CD4-positive, alpha-beta T cell treated with Interferon gamma for 1 hour (primary cell): Measurements from ENCODE around the gene RAPGEF4.
A peak's percentile ranks its signal among the peaks of the same experiment; 100 is the strongest.

ENCODE experiments used
- DNase-seq: peaks from one replicate; pipeline ENCODE4 v3.0.0-alpha.2; 2020

Gene RAPGEF4

DNA sequence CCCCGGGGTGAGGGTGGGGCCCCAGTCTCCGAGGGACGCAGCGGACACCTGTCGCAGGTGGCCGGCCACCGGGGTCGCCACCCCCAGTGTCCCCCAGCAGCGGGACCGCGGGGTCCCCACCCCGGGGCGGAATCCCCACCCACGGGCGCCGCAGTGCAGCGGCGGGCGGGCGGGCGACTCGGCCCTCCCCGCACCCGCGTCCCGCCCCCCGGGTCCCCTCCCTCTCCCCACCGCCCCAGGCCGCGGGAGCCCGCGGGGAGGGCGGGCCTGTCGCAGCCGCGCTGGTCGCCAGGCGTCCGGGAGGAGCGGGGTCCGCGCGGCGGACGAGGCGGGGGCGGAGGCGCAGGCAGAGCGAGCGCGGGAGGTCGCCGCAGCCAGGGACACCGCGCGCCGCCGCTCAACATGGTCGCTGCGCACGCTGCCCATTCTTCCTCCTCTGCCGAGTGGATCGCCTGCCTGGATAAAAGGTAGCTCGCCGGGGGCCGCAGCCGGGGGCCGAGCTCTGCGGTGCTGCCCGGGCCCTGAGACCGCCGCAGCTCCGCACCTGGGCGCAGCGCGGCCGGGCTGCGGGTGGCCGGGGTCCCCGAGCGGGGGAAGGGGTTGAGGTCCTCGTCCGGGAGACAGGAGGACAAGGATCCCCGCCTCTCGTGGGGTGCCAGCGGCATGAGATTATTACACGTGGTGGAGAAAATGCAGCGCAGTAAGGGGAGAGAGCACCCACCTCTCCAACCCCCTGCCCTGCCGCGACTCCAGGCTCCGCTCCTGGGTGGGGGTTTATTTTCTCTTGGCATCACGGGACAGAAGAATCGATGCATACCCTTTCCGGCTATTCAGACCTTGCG is at the start of gene RAPGEF4:
TSS of gene RAPGEF4 (plus strand) at position 264 of the 842 bp plus-strand sequence. CDS start at position 403, 139 bp downstream.
- DNase-seq = no peak

DNA sequence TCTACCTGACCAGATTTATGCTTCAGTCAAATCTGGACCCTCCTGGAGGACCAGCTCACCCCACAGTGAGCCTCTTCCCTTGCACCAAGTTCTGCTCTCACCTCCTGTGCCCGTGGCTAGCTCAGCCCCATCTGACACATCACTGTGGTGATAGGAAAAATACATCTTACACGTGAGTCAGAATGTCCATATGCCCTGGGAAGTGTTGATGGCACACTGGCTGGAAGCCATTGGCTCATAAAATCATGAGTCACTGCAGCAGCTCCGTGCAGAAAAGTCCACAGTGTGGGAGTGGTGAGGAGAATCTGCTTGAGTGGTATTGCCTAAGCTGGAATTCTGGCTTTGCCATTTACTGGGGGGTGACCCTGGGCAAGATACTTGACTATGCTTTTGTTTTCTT is 42.6 kb upstream of the RAPGEF4 start:
- DNase-seq = peak; percentile 9

DNA sequence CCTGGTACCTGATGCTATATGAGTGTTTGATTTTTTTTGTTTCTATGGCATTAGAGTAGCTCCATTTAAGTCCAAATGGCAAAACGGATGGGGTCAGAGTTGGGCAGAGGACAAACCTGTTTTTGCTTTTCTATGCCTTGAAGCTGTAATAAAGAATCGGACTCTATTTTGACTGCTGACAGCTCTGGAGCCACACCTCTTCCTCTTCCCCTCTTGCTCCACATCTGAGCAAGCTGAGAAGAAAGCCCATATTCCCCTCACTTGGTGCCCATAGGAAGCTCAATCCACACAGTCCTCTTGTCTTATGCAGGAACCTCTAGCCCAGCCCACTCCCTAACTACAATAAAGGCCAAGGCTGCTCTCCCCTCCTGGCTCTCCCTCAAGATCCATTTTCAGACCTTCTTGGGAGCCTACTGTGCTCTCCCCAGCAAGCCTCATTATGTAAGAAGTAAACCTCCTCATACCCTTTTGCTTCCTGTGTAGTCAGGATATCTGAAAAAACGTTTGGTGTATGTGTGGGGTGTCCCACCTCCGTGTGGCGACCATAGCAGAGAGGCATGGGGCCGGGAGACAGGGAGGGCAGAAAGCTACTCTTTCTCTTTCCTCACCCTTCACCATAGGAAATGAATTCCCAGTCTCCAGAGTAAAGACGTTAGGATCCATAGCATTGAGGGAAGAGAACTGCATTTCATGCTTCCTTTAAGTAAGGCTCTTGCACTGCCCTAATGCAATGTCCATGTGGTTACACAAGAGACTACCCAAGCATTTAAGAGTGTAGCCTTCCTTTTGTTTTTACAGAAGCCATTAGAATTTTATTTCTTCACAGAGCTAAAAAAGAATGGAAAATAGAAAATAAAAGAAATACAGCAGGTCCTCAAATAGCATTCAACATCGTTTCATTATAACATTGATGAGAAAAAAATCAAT is 41.9 kb upstream of the RAPGEF4 start:
- DNase-seq = no peak

DNA sequence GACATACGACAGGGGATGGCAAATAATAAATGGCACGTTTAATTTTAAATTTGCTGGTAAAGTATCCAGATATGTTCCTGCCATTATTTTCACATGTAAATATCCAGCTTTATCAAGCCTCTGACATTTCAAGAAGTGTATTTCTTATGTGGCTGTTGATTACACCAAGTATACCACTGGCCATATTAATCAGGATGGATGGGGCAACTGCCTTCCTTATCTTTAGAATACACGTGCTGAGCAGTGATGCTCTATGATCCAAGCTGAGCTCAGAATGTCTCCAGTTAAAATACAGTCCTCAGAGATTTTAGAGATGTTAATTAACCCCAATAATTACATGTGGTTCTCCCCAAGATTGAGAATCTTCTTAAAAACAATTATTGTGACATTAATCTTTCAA is 38.3 kb upstream of the RAPGEF4 start:
- DNase-seq = no peak

GRCh38 chr2:172698041-172698863 is 37.4 kb upstream of the RAPGEF4 start:
- no peak for DNase-seq

DNA sequence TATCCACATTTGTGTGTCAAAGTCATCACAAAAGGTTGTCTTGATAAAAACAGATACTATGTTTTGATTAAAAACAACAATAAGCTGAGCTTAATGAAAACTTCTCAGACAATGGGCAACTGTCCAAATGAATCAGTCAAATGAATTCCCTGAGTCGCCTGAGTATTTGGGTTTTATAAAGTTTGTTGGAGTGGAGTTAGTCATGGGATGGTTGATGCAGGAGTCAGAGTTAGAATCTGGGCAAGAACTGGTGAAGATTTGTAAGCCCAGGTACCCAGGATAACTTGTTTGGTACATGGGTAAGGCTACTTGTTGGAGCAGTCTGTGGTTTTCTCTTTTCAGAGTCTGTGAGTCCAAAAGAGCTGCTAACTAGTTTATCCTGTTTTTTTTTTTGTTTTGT is 34.4 kb upstream of the RAPGEF4 start:
- no peak for DNase-seq

- no peak for DNase-seq
These were observed 33.2 kb upstream of the RAPGEF4 start for GRCh38 chr2:172702451-172702850.

GRCh38 chr2:172704072-172704936 is 31.3 kb upstream of the RAPGEF4 start:
- DNase-seq = no peak

DNA sequence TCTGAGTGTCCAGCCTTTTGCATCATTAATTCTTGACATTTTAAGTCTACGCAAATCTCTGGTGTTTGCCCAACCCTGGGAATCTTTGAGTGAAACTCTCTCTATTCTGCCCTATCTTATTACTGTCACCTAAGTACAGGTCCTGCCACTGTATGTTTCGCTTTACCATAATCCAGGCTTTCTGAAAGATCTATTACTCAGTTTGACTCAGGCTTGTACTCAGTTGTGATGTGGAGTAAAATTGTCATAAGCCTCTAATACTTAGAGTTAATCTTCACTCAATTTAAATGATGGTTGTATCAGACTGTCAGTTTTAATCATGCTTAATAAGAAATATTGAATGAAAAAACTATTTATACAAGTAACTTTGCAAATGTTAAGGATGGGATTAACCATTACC is 30.3 kb upstream of the RAPGEF4 start:
- DNase-seq = no peak

DNA sequence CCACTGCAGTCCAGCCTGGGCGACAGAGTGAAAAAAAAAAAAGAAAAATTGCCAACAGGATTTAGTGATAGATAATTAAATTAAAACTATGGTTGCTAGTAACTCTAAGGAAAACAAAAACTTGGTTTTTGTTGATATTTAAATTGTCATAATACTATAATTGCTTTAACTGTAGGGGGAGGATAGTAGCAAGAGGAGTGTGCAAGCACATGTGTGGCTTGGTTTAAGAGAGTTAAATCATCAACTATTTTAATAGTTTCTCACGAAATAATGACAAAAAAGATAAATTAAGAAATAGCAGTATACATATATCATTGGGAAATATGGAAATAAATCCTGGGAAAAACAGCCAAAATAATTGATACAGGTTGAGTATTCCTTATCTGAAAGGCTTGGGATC is 27.4 kb upstream of the RAPGEF4 start:
- no peak for DNase-seq

- no peak for DNase-seq
These were observed 25.9 kb upstream of the RAPGEF4 start for GRCh38 chr2:172709566-172710291.

DNA sequence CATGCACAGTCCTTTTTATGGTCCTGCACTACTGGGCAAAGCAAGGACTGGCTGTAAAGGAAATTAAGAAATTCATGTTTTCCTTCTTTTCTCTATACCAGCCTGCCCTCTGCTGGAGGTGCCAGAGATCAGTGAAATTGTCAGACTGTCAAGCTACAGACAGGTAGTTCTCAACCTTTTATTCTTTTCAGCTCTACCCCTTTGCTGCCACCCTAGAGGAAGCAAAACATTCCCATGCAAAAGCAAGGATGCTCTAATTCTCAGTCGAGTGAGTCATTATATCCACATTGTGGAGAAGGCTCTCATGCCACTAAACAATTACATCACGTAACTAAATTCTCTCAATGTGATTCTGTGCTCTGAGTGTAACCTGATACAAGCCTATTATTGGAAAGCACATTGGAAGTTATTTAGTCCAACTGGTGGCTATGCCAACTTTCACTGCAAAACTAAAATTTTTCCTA is 25.0 kb upstream of the RAPGEF4 start:
- no peak for DNase-seq

DNA sequence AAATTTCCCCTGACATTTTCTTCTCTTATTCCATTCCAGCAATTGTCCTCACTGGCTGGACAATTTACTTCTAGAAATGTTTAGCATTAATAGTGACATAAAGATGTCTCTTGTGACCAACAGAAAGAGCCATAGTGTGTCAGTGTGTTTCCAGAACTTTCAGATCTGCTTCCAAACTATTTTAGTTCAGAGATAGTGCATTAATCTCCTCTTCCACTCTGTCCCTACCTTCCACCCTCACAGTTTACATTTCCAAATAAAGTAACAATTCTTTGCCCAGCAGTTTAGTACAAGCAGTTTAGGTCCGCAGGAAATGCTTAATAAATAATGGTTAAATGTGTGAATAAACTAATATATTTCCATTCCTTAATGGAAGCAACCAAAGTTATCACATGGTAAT is 24.5 kb upstream of the RAPGEF4 start:
- DNase-seq = no peak

- DNase-seq = no peak
These were observed 23.4 kb upstream of the RAPGEF4 start for GRCh38 chr2:172712251-172712650.

- DNase-seq = no peak
These were observed 22.2 kb upstream of the RAPGEF4 start for GRCh38 chr2:172713365-172713875.

- DNase-seq = no peak
These were observed 13.2 kb upstream of the RAPGEF4 start for GRCh38 chr2:172722481-172722880.

DNA sequence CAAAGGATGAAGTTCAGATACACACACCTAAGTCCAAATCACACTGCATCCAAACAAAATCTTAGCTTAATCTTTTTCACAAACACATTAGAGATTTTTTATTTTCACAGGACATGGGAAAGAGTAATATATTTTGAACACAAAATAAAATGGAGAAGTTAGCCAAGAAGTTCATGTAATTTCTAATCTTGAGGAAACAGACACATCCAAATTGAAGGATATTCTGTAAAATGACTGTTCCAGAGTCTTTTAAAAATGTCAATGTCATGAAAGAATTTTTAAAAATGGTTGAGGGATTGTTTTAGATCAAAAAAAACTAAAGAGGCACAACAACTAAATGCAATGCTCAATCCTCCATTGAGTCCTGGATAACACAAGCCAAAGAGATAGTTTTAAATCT is 12.4 kb upstream of the RAPGEF4 start:
- no peak for DNase-seq

DNA sequence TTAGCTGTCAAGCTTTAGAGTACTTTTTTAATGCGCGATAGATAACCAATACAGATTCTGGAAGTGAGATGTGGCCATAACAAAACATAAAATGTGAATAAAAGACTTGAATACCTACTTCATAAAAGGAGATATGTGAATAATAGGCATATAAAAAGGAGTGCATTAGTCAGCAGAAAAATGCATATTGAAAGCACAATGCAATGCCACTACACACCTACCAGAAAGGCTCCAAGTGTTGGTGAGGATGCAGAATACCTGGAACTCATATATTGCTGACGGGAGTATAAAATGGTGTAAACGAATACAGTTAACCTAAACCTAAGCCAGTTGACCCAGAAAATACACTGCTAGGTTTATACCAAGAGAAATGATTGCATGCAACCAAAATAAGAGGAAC is 10.9 kb upstream of the RAPGEF4 start:
- no peak for DNase-seq

GRCh38 chr2:172725284-172725683 is 10.4 kb upstream of the RAPGEF4 start:
- DNase-seq = no peak

- no peak for DNase-seq
These were observed 9.9 kb upstream of the RAPGEF4 start for GRCh38 chr2:172725746-172726145.

- DNase-seq = no peak
These were observed 9.4 kb upstream of the RAPGEF4 start for GRCh38 chr2:172726172-172726735.
